Fibroblast of lung (primary cell): ENCODE data around the gene LCE3B. TPM values are rescaled to one million over a fixed set of nuclear protein-coding genes. Genes with fewer than 3 reads are reported as not detected.

Experiments used
- DNase-seq, 2 donors: peaks; one replicate each; pipeline versions ENCODE4 v3.0.0 to v3.0.0-alpha.2; 2010; ENCODE audit warnings: low read depth in 2 of 2
- H2AFZ ChIP-seq: 2 replicates; pipeline ENCODE4 v1.5.1; 2012; ENCODE audit warnings: low read length, control low read depth, inconsistent platforms
- H3K27ac ChIP-seq: 2 replicates; pipeline ENCODE4 v1.5.1; 2011; ENCODE audit warnings: low read length, control low read depth; ENCODE audit not compliant: insufficient read depth
- H3K27me3 ChIP-seq: 2 replicates; pipeline ENCODE4 v1.5.1; 2011; ENCODE audit warnings: mild to moderate bottlenecking, low read length; ENCODE audit not compliant: control insufficient read depth, insufficient read depth
- H3K36me3 ChIP-seq: 2 replicates; pipeline ENCODE4 v1.5.1; 2011; ENCODE audit warnings: low read length; ENCODE audit not compliant: control insufficient read depth, insufficient read depth
- H3K4me1 ChIP-seq: 2 replicates; pipeline ENCODE4 v1.5.1; 2011; ENCODE audit warnings: low read length; ENCODE audit not compliant: control insufficient read depth, insufficient read depth; ENCODE audit errors: extremely low read depth
- H3K4me2 ChIP-seq: 2 replicates; pipeline ENCODE4 v1.5.1; 2011; ENCODE audit warnings: low read length, control low read depth; ENCODE audit not compliant: insufficient read depth; ENCODE audit errors: extremely low read depth
- H3K4me3 ChIP-seq, 4 experiments: fragments of 200-600 bp in 1 of 4; sonication (generic) in 1 of 4; replicated peaks in 1 of 4; 2 replicates each; pipeline ENCODE4 v1.5.1; 2011 to 2016; ENCODE audit warnings: low read length in 4 of 4, low read depth in 3 of 4, mild to moderate bottlenecking in 3 of 4, control low read depth in 2 of 4, inconsistent platforms in 1 of 4, mixed read lengths in 1 of 4; ENCODE audit not compliant: insufficient read depth in 1 of 4; ENCODE audit errors: control extremely low read depth in 1 of 4
- H3K79me2 ChIP-seq: 2 replicates; pipeline ENCODE4 v1.5.1; 2012; ENCODE audit warnings: mild to moderate bottlenecking, low read length, inconsistent platforms; ENCODE audit not compliant: control insufficient read depth, insufficient read depth
- H3K9ac ChIP-seq: 2 replicates; pipeline ENCODE4 v1.5.1; 2011; ENCODE audit warnings: mild to moderate bottlenecking, low read length, control low read depth; ENCODE audit not compliant: insufficient read depth
- H3K9me3 ChIP-seq: 2 replicates; pipeline ENCODE4 v1.5.1; 2012; ENCODE audit warnings: low read depth, low read length; ENCODE audit not compliant: control insufficient read depth, insufficient read depth
- H4K20me1 ChIP-seq: 2 replicates; pipeline ENCODE4 v1.5.1; 2011; ENCODE audit warnings: low read length; ENCODE audit not compliant: control insufficient read depth, insufficient read depth; ENCODE audit errors: extremely low read depth
- EZH2 ChIP-seq: IDR thresholded peaks from 2 replicates; pipeline ENCODE4 v1.5.1; 2012; ENCODE audit warnings: low read length, control low read depth, mild to moderate bottlenecking; ENCODE audit errors: missing control alignments
- polyA plus RNA-seq, 2 donors: library from polyadenylated mRNA; depleted of rRNA in 1 of 2; stranded (reverse) in 1 of 2; unstranded in 1 of 2; fragments of >200 nt; gene quantifications; 2 replicates each; pipeline ENCODE4 v1.2.1, GENCODE V29; 2011 to 2012; ENCODE audit warnings: missing spikeins in 1 of 2
- total RNA-seq: library from RNA; depleted of rRNA; stranded (reverse); fragments of >200 nt; gene quantifications from 2 replicates; pipeline ENCODE4 v1.2.1, GENCODE V29; 2014
- TF ChIP-seq, protein P1 (sequence below), 2 donors: IDR thresholded peaks in 1 of 2; conservative IDR thresholded peaks in 1 of 2; 1 replicate in 1 of 2; 2 replicates in 1 of 2; pipeline ENCODE4 v1.5.1; 2011 to 2012; ENCODE audit warnings: low read length in 2 of 2, control low read depth in 1 of 2, inconsistent platforms in 1 of 2, low read depth in 1 of 2, mild to moderate bottlenecking in 1 of 2

Gene LCE3B
- total and polyA plus RNA-seq, 2 donors (not counting 1 experiment from before 2014, with no cell fraction given), result not detected

DNA sequence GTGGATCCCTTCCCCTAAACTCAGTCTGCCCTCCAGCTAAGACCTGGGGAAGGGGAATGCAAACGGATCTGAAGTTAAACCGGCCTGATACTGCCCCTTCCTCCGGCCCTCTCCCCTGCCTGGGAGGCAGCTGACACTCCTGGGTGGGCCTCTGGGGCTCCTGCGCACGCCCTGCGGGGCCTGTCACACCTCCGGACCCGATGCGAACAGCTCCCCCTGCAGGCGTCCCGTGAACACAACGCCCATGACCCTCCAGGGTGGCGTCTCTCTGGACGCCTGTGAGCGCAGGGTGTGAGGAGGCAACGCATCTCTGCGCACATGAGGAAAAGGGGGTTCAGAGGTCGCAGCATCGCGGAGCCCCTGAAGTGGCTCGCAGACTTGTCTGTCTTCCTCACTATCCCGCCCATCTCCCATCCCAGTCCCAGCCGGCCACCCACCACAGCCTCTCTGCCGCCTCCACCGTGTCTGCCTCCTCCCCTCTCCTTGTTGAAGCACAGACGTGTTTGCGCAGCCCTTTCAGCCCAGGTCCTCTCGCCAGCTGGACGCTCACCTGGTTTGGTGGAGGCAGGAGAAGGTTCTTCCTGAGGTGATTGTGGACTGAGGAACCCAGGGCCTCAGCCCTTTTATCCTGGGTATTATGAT is 9.7 kb downstream of the LCE3B start:
- no peak for DNase-seq
- TF ChIP-seq, protein P1, sequence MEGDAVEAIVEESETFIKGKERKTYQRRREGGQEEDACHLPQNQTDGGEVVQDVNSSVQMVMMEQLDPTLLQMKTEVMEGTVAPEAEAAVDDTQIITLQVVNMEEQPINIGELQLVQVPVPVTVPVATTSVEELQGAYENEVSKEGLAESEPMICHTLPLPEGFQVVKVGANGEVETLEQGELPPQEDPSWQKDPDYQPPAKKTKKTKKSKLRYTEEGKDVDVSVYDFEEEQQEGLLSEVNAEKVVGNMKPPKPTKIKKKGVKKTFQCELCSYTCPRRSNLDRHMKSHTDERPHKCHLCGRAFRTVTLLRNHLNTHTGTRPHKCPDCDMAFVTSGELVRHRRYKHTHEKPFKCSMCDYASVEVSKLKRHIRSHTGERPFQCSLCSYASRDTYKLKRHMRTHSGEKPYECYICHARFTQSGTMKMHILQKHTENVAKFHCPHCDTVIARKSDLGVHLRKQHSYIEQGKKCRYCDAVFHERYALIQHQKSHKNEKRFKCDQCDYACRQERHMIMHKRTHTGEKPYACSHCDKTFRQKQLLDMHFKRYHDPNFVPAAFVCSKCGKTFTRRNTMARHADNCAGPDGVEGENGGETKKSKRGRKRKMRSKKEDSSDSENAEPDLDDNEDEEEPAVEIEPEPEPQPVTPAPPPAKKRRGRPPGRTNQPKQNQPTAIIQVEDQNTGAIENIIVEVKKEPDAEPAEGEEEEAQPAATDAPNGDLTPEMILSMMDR (conservative IDR thresholded peaks at IDR 0.05 in 1 of 2, IDR thresholded peaks at IDR 0.05 in 1 of 2; ENCODE audit: low read depth in 1 of 2, low read length in 2 of 2), result no peak
- no peak for TF ChIP-seq EZH2
- H3K79me2 ChIP-seq, result no peaks in the 10 kb centered on the region
- no peaks in the 10 kb centered on the region for H3K4me1 ChIP-seq
- no peaks in the 10 kb centered on the region for H3K9me3 ChIP-seq
- H3K27ac ChIP-seq, result no peak overlapping the region
- H3K9ac ChIP-seq, result no peak overlapping the region
- H3K4me3 ChIP-seq, result no peak overlapping the region
- no peak overlapping the region for H2AFZ ChIP-seq
- no peak overlapping the region for H3K4me2 ChIP-seq
- H3K36me3 ChIP-seq, result no peaks in the 10 kb centered on the region
- no peaks in the 10 kb centered on the region for H3K27me3 ChIP-seq
- H4K20me1 ChIP-seq, result no peaks in the 10 kb centered on the region

DNA sequence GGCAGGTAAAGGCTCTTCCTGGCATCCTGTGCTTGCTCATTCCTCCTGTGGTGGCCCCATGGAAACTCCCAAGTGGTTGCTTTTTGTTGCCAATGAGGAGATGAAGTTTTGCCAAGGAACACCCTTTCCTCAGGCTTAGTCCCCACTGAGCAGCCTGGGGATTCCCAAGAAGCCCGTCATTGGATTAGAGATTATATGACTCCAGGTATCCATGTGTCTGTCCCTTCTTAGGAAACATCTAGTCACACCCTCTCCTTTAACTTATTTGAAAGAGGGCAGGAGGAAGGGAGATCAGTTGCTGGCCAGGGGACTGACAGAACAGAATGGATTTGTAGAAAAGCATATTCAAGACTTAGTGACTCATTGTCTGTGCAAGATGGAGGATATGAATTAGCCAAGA is 13.1 kb downstream of the LCE3B start:
- Histone ChIP-seq H3K36me3 (no peaks in the 10 kb centered on the region), H3K9me3 (no peaks in the 10 kb centered on the region), H3K9ac (no peak overlapping the region), H2AFZ (no peak overlapping the region), H3K4me2 (no peak overlapping the region), H3K79me2 (no peaks in the 10 kb centered on the region), H3K27ac (no peak overlapping the region), H3K27me3 (no peaks in the 10 kb centered on the region), H3K4me3 (no peak overlapping the region), H3K4me1 (no peaks in the 10 kb centered on the region), H4K20me1 (no peaks in the 10 kb centered on the region)
- no peak for DNase-seq
- TF ChIP-seq EZH2, result no peak
- TF ChIP-seq, protein P1 (conservative IDR thresholded peaks at IDR 0.05 in 1 of 2, IDR thresholded peaks at IDR 0.05 in 1 of 2; ENCODE audit: low read depth in 1 of 2, low read length in 2 of 2), result no peak

DNA sequence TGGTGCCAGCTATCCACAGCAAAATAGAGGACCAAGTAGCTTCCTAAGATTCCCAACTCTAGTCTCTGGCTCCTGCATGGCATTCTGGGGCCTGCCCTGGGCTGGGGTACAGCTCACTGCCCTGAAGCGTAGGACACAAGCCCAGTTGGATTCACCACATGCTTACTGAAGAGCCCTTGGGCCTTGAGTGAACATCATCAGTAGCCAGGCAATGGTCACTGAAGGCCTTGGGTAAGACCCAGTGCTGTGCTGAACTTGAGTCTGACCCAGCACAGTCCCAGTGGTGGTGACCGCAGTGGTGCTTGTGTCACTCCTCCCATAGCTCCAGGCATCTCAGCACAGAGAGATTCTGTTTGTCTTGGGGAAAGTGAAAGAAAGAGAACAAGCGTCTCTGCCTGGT is 17.0 kb downstream of the LCE3B start:
- Histone ChIP-seq H2AFZ (no peak overlapping the region), H3K4me2 (no peak overlapping the region), H3K4me1 (no peaks in the 10 kb centered on the region), H3K4me3 (no peak overlapping the region), H3K9ac (no peak overlapping the region), H4K20me1 (no peaks in the 10 kb centered on the region), H3K79me2 (no peaks in the 10 kb centered on the region), H3K9me3 (no peaks in the 10 kb centered on the region), H3K27me3 (no peaks in the 10 kb centered on the region), H3K36me3 (no peaks in the 10 kb centered on the region), H3K27ac (no peak overlapping the region)
- no peak for DNase-seq
- no peak for TF ChIP-seq EZH2
- TF ChIP-seq, protein P1 (conservative IDR thresholded peaks at IDR 0.05 in 1 of 2, IDR thresholded peaks at IDR 0.05 in 1 of 2; ENCODE audit: low read depth in 1 of 2, low read length in 2 of 2), result no peak
